HepG2 (cell line): ENCODE data around the gene P2RX7. TPM values are rescaled to one million over a fixed set of nuclear protein-coding genes. Genes with fewer than 3 reads are reported as not detected.

Experiments
- BCL6 ChIP-seq: IDR thresholded peaks from 2 replicates; pipeline ENCODE4 v1.6.1; 2016; ENCODE audit warnings: missing genetic modification reagents, missing compliant biosample characterization
- BORCS8-MEF2B ChIP-seq: sonication (generic); formaldehyde crosslinking; IDR thresholded peaks from 2 replicates; pipeline ENCODE4 v1.8.0; 2022; ENCODE audit warnings: mild to moderate bottlenecking, missing genetic modification reagents
- FOXK2 ChIP-seq: fragments of 450-650 bp; IDR thresholded peaks from 2 replicates; pipeline ENCODE4 v1.6.1; 2016
- GABPA ChIP-seq, 2 experiments: IDR thresholded peaks; 2 replicates each; pipeline ENCODE4 v1.6.1; 2011 to 2016; ENCODE audit warnings: low read depth in 2 of 2, low read length in 1 of 2, missing biosample characterization in 1 of 2, missing genetic modification characterization in 1 of 2
- HOXA7 ChIP-seq: sonication (generic); formaldehyde crosslinking; IDR thresholded peaks from 2 replicates; pipeline ENCODE4 v1.8.1; 2022; ENCODE audit warnings: mild to moderate bottlenecking, missing genetic modification reagents, moderate library complexity
- KDM6A ChIP-seq: IDR thresholded peaks from 2 replicates; pipeline ENCODE4 v1.6.1; 2016; ENCODE audit warnings: low read depth
- NCOR1 ChIP-seq: fragments of 200-600 bp; sonication (generic); IDR thresholded peaks from 2 replicates; pipeline ENCODE4 v1.7.0; 2017; ENCODE audit warnings: antibody characterized with exemption, low read length, borderline replicate concordance
- NONO ChIP-seq, 2 experiments: fragments of 450-650 bp in 1 of 2; sonication (generic) in 1 of 2; formaldehyde crosslinking in 1 of 2; IDR thresholded peaks in 1 of 2; conservative IDR thresholded peaks in 1 of 2; 2 replicates each; pipeline versions ENCODE4 v1.6.1 to v1.8.0; 2017 to 2022; ENCODE audit warnings: mild to moderate bottlenecking in 1 of 2, missing genetic modification reagents in 1 of 2, moderate library complexity in 1 of 2
- TBX3 ChIP-seq: fragments of 450-650 bp; IDR thresholded peaks from 2 replicates; pipeline ENCODE4 v1.6.1; 2017; ENCODE audit warnings: antibody characterized with exemption, mild to moderate bottlenecking, inconsistent platforms, borderline replicate concordance
- ZBTB42 ChIP-seq: sonication (generic); formaldehyde crosslinking; IDR thresholded peaks from 2 replicates; pipeline ENCODE4 v1.5.0; 2020; ENCODE audit warnings: mild to moderate bottlenecking, missing genetic modification reagents
- ZNF121 ChIP-seq: sonication (generic); formaldehyde crosslinking; IDR thresholded peaks from 2 replicates; pipeline ENCODE4 v1.5.0; 2020; ENCODE audit warnings: mild to moderate bottlenecking, missing genetic modification reagents
- ZNF138 ChIP-seq: sonication (generic); formaldehyde crosslinking; IDR thresholded peaks from 2 replicates; pipeline ENCODE4 v1.5.0; 2020; ENCODE audit warnings: mild to moderate bottlenecking, low read depth, missing genetic modification reagents
- ZNF550 ChIP-seq: sonication (generic); formaldehyde crosslinking; IDR thresholded peaks from 2 replicates; pipeline ENCODE4 v1.4.0; 2020; ENCODE audit warnings: mild to moderate bottlenecking, missing genetic modification reagents, borderline replicate concordance
- ZNF790 ChIP-seq: sonication (generic); formaldehyde crosslinking; IDR thresholded peaks from 2 replicates; pipeline ENCODE4 v1.8.0; 2022; ENCODE audit warnings: missing genetic modification reagents, mild to moderate bottlenecking, borderline replicate concordance
- ZSCAN20 ChIP-seq: sonication (generic); formaldehyde crosslinking; IDR thresholded peaks from 2 replicates; pipeline ENCODE4 v1.4.0; 2020; ENCODE audit warnings: missing genetic modification reagents, mild to moderate bottlenecking, borderline replicate concordance
- polyA plus RNA-seq, 8 experiments: library from polyadenylated mRNA; depleted of rRNA in 3 of 8; stranded (reverse) in 7 of 8; unstranded in 1 of 8; fragments of >200 nt; fragmentation: Illumina TruSeq in 4 of 8; extraction: Trizol in 4 of 8; gene quantifications; 2 replicates each; pipeline versions ENCODE4 v1.2.1 to v1.2.3, GENCODE V29; 2011 to 2016; ENCODE audit warnings: low read depth in 4 of 8, missing spikeins in 1 of 8, mixed read lengths in 1 of 8; ENCODE audit not compliant: insufficient read depth in 1 of 8
- total RNA-seq, 5 experiments: library from RNA; depleted of rRNA; stranded (reverse); fragments of >200 nt; fragmentation: Illumina TruSeq; extraction: Trizol; gene quantifications; 2 replicates each; pipeline ENCODE4 v1.2.3, GENCODE V29; 2016; ENCODE audit warnings: low read depth in 1 of 5
- TF ChIP-seq, protein P1 (sequence below): sonication (generic); formaldehyde crosslinking; IDR thresholded peaks from 2 replicates; pipeline ENCODE4 v1.5.1; 2020; ENCODE audit warnings: mild to moderate bottlenecking, missing genetic modification reagents, borderline replicate concordance
- TF ChIP-seq, protein P2 (sequence below): sonication (generic); formaldehyde crosslinking; IDR thresholded peaks from 2 replicates; pipeline ENCODE4 v1.8.0; 2022; ENCODE audit warnings: missing genetic modification reagents, mild to moderate bottlenecking, borderline replicate concordance
- TF ChIP-seq, protein P3 (sequence below): sonication (generic); formaldehyde crosslinking; conservative IDR thresholded peaks from 2 replicates; pipeline ENCODE4 v1.4.0; 2020; ENCODE audit warnings: mild to moderate bottlenecking, missing genetic modification reagents, moderate library complexity

The P2RX7 gene
- total and polyA plus RNA-seq, 2 of the 13 experiments (the other 11 are each of a cell fraction or from before 2014, with no cell fraction given) = 0.13 to 0.73 TPM

DNA sequence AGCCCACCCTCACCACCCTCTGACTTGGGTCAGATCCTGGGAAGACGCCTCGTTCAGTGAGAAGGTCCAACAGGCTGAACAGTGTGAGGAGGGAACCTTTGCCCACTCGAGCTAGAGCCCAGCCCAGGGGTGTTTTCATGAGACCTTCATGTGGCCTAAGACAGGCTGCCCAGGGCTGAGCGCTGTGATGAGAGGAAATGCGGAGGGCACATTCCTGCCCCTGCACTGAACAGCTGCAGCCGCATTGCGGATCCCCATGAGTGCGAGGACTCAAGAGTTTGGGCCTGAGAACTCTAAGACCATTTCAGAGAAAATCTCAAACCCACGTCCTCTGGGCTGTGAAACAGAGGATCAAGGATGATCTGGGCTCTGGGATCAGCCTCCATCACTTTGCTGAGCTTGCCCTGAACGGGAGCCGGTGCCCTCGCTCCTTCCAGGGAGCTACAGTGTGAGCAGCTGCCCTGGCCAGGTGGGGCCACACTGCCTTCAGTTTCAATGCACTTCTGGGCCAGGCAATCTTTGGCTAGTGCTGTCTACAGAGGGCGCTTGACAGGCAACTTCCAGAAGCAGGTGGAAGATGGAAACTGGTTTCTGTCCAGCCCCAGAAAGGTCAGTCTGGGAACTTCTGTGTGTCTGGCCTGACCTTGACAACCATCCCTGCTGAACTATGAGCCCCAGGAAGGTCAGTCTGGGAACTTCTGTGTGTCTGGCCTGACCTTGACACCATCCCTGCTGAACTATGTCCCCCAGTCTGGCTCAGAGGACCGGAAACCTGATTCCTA, 43.5 kb upstream of the P2RX7 start (continued):
- TF ChIP-seq, protein P1, sequence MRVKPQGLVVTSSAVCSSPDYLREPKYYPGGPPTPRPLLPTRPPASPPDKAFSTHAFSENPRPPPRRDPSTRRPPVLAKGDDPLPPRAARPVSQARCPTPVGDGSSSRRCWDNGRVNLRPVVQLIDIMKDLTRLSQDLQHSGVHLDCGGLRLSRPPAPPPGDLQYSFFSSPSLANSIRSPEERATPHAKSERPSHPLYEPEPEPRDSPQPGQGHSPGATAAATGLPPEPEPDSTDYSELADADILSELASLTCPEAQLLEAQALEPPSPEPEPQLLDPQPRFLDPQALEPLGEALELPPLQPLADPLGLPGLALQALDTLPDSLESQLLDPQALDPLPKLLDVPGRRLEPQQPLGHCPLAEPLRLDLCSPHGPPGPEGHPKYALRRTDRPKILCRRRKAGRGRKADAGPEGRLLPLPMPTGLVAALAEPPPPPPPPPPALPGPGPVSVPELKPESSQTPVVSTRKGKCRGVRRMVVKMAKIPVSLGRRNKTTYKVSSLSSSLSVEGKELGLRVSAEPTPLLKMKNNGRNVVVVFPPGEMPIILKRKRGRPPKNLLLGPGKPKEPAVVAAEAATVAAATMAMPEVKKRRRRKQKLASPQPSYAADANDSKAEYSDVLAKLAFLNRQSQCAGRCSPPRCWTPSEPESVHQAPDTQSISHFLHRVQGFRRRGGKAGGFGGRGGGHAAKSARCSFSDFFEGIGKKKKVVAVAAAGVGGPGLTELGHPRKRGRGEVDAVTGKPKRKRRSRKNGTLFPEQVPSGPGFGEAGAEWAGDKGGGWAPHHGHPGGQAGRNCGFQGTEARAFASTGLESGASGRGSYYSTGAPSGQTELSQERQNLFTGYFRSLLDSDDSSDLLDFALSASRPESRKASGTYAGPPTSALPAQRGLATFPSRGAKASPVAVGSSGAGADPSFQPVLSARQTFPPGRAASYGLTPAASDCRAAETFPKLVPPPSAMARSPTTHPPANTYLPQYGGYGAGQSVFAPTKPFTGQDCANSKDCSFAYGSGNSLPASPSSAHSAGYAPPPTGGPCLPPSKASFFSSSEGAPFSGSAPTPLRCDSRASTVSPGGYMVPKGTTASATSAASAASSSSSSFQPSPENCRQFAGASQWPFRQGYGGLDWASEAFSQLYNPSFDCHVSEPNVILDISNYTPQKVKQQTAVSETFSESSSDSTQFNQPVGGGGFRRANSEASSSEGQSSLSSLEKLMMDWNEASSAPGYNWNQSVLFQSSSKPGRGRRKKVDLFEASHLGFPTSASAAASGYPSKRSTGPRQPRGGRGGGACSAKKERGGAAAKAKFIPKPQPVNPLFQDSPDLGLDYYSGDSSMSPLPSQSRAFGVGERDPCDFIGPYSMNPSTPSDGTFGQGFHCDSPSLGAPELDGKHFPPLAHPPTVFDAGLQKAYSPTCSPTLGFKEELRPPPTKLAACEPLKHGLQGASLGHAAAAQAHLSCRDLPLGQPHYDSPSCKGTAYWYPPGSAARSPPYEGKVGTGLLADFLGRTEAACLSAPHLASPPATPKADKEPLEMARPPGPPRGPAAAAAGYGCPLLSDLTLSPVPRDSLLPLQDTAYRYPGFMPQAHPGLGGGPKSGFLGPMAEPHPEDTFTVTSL (CRISPR knock-in tag) = no peak; the same call in 1 of the 2 replicates
- TF ChIP-seq ZNF550 (CRISPR knock-in tag) = no peak
- no peak for TF ChIP-seq HOXA7 (CRISPR knock-in tag)
- no peak for TF ChIP-seq FOXK2
- TF ChIP-seq NCOR1 = peak; percentile 81; the same call in 1 of the 2 replicates
- no peak for TF ChIP-seq NONO (IDR thresholded peaks at IDR 0.05)
- peak; percentile 55; the same call in 1 of the 2 replicates for TF ChIP-seq NONO (CRISPR knock-in tag; conservative IDR thresholded peaks at IDR 0.05)
- no peak for TF ChIP-seq ZNF790 (CRISPR knock-in tag)
- peak; percentile 45 for TF ChIP-seq GABPA (IDR thresholded peaks at IDR 0.05; ENCODE audit: low read depth, low read length)
- TF ChIP-seq GABPA (CRISPR knock-in tag; IDR thresholded peaks at IDR 0.05; ENCODE audit: low read depth) = peak; percentile 89
- TF ChIP-seq ZNF138 (CRISPR knock-in tag) = no peak
- TF ChIP-seq, protein P2, sequence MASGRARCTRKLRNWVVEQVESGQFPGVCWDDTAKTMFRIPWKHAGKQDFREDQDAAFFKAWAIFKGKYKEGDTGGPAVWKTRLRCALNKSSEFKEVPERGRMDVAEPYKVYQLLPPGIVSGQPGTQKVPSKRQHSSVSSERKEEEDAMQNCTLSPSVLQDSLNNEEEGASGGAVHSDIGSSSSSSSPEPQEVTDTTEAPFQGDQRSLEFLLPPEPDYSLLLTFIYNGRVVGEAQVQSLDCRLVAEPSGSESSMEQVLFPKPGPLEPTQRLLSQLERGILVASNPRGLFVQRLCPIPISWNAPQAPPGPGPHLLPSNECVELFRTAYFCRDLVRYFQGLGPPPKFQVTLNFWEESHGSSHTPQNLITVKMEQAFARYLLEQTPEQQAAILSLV (CRISPR knock-in tag) = peak; percentile 71; the same call in 1 of the 2 replicates
- TF ChIP-seq, protein P3, sequence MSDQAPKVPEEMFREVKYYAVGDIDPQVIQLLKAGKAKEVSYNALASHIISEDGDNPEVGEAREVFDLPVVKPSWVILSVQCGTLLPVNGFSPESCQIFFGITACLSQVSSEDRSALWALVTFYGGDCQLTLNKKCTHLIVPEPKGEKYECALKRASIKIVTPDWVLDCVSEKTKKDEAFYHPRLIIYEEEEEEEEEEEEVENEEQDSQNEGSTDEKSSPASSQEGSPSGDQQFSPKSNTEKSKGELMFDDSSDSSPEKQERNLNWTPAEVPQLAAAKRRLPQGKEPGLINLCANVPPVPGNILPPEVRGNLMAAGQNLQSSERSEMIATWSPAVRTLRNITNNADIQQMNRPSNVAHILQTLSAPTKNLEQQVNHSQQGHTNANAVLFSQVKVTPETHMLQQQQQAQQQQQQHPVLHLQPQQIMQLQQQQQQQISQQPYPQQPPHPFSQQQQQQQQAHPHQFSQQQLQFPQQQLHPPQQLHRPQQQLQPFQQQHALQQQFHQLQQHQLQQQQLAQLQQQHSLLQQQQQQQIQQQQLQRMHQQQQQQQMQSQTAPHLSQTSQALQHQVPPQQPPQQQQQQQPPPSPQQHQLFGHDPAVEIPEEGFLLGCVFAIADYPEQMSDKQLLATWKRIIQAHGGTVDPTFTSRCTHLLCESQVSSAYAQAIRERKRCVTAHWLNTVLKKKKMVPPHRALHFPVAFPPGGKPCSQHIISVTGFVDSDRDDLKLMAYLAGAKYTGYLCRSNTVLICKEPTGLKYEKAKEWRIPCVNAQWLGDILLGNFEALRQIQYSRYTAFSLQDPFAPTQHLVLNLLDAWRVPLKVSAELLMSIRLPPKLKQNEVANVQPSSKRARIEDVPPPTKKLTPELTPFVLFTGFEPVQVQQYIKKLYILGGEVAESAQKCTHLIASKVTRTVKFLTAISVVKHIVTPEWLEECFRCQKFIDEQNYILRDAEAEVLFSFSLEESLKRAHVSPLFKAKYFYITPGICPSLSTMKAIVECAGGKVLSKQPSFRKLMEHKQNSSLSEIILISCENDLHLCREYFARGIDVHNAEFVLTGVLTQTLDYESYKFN (CRISPR knock-in tag) = peak; percentile 78
- TF ChIP-seq BCL6 (CRISPR knock-in tag) = peak; percentile 91
- no peak for TF ChIP-seq KDM6A (CRISPR knock-in tag)
- 0 out of 2 replicates have a peak, but pooled peaks have one; percentile 32 for TF ChIP-seq ZSCAN20
- TF ChIP-seq BORCS8-MEF2B (CRISPR knock-in tag) = peak; percentile 49; the same call in 1 of the 2 replicates
- no peak for TF ChIP-seq TBX3
- TF ChIP-seq ZNF121 = 0 out of 2 replicates have a peak, but pooled peaks have one; percentile 33
- no peak for TF ChIP-seq ZBTB42 (CRISPR knock-in tag)
